A673 (cell line): ENCODE results near the gene OR2A5. TPM values are rescaled to one million over a fixed set of nuclear protein-coding genes. Genes with fewer than 3 reads are reported as not detected.
"Not testable (repeated sequence)": the region's sequence is repeated elsewhere in the genome, so short reads cannot be mapped to it uniquely, and the experiment has no call there.

Experiments
- BruUV-seq: library from RNA; stranded (reverse); fragments of 400-500 nt; replicated peaks from 2 replicates; lab custom pipeline; 2021; lab: Mats Ljungman, UMichigan
- CTCF ChIA-PET: fragments of 300-600 bp; sonication (Branson Sonifier 250); formaldehyde crosslinking; loops from one replicate; lab custom pipeline; 2022; ENCODE audit warnings: antibody characterized with exemption; lab: Charles Lee
- POLR2A ChIA-PET: fragments of 300-600 bp; sonication (Branson Sonifier 250); formaldehyde crosslinking; loops from one replicate; lab custom pipeline; 2022; ENCODE audit warnings: antibody characterized with exemption; ENCODE audit not compliant: low non-redundant PET; lab: Charles Lee
- DNase-seq: peaks from one replicate; pipeline ENCODE4 v3.0.0-alpha.2; 2015; ENCODE audit warnings: low spot score
- H3K27ac ChIP-seq: fragments of 200-600 bp; sonication (generic); 2 replicates; pipeline ENCODE4 v1.5.1; 2016; ENCODE audit warnings: mixed run types, low read depth, mild to moderate bottlenecking, mixed read lengths, antibody characterized with exemption, low read length; ENCODE audit not compliant: poor library complexity, severe bottlenecking
- H3K27me3 ChIP-seq: fragments of 200-600 bp; sonication (generic); replicated peaks from 2 replicates; pipeline ENCODE4 v1.6.1; 2017; ENCODE audit warnings: mixed run types, low read depth, mild to moderate bottlenecking, mixed read lengths, antibody characterized with exemption, low read length; ENCODE audit not compliant: insufficient read depth, poor library complexity
- H3K36me3 ChIP-seq: fragments of 200-600 bp; sonication (generic); 2 replicates; pipeline ENCODE4 v1.6.1; 2016; ENCODE audit warnings: mixed run types, mild to moderate bottlenecking, mixed read lengths, antibody characterized with exemption, low read length; ENCODE audit not compliant: insufficient read depth, poor library complexity, severe bottlenecking
- H3K4me1 ChIP-seq: fragments of 200-600 bp; sonication (generic); 2 replicates; pipeline ENCODE4 v1.6.1; 2017; ENCODE audit warnings: mixed run types, mild to moderate bottlenecking, mixed read lengths, antibody characterized with exemption, low read length; ENCODE audit not compliant: insufficient read depth, poor library complexity, severe bottlenecking
- H3K4me3 ChIP-seq: fragments of 200-600 bp; sonication (generic); 2 replicates; pipeline ENCODE4 v1.5.1; 2016; ENCODE audit warnings: low read depth, mixed run types, mild to moderate bottlenecking, mixed read lengths, low read length; ENCODE audit not compliant: poor library complexity, severe bottlenecking
- H3K9me3 ChIP-seq: fragments of 200-600 bp; sonication (generic); 2 replicates; pipeline ENCODE4 v1.6.1; 2016; ENCODE audit warnings: mixed run types, low read depth, mild to moderate bottlenecking, mixed read lengths, antibody characterized with exemption, low read length; ENCODE audit not compliant: poor library complexity, severe bottlenecking
- EZH2 ChIP-seq: fragments of 200-600 bp; sonication (generic); IDR thresholded peaks from 2 replicates; pipeline ENCODE4 v1.6.1; 2017; ENCODE audit warnings: borderline replicate concordance, low read depth, mild to moderate bottlenecking, mixed read lengths, antibody characterized with exemption, low read length; ENCODE audit not compliant: poor library complexity, severe bottlenecking
- intact Hi-C: fragments of 100-400 bp; cut with micrococcal nuclease; formaldehyde crosslinking; loops from one replicate; pipeline ENCODE4 v1.10.0; 2022; ENCODE audit not compliant: unreplicated experiment
- total RNA-seq: library from RNA; stranded (reverse); gene quantifications from 2 replicates; pipeline ENCODE4 v1.2.3, GENCODE V29; 2021
- TF ChIP-seq, protein P1 (sequence below): fragments of 300-800, 200-600 bp; sonication (generic); conservative IDR thresholded peaks from 2 replicates; pipeline ENCODE4 v1.5.1; 2017; ENCODE audit warnings: low read depth, mild to moderate bottlenecking, antibody characterized with exemption, low read length, moderate library complexity, mixed read lengths

OR2A5 gene
- total RNA-seq, 1 experiment from 2014 or later = not detected

GRCh38 chr7:144038887-144039286, 9.9 kb upstream of the OR2A5 start:
- Histone ChIP-seq H3K36me3 (no peaks in the 10 kb centered on the region), H3K9me3 (no peaks in the 10 kb centered on the region), H3K27ac (no peak overlapping the region), H3K4me1 (no peaks in the 10 kb centered on the region), H3K4me3 (no peak overlapping the region), H3K27me3 (no peaks in the 10 kb centered on the region)
- intact Hi-C loops = no loop called here
- no peak for DNase-seq
- CTCF ChIA-PET = no interaction called here
- POLR2A ChIA-PET = no interaction called here
- no TSS peak for BruUV-seq
- no peak for TF ChIP-seq EZH2
- TF ChIP-seq, protein P1, sequence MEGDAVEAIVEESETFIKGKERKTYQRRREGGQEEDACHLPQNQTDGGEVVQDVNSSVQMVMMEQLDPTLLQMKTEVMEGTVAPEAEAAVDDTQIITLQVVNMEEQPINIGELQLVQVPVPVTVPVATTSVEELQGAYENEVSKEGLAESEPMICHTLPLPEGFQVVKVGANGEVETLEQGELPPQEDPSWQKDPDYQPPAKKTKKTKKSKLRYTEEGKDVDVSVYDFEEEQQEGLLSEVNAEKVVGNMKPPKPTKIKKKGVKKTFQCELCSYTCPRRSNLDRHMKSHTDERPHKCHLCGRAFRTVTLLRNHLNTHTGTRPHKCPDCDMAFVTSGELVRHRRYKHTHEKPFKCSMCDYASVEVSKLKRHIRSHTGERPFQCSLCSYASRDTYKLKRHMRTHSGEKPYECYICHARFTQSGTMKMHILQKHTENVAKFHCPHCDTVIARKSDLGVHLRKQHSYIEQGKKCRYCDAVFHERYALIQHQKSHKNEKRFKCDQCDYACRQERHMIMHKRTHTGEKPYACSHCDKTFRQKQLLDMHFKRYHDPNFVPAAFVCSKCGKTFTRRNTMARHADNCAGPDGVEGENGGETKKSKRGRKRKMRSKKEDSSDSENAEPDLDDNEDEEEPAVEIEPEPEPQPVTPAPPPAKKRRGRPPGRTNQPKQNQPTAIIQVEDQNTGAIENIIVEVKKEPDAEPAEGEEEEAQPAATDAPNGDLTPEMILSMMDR = no peak

DNA sequence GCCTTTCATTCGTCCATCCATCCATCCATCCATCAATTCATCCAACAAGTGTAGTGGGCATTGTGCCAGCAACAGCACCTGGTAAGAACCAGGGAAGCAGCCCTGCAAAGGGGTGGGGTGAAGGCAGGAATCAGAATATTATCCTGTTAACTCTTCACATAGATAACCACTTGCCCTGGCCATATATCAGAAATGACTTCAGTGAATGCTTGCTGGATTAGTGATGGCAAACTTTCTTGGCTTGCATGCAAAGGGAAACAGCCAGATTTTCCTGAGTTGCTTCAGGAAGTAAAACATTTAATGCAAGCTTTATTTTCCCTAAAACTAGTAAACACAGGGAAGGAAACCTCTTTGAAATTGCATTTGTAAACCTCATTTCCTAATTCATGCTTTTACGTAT, 743 bp downstream of the OR2A5 start:
- no TSS peak for BruUV-seq
- Histone ChIP-seq H3K4me3 (no peak overlapping the region), H3K4me1 (no peaks in the 10 kb centered on the region), H3K27me3 (no peaks in the 10 kb centered on the region), H3K27ac (no peak overlapping the region), H3K36me3 (no peaks in the 10 kb centered on the region), H3K9me3 (no peaks in the 10 kb centered on the region)
- ChIA-PET POLR2A (no interaction called here), CTCF (no interaction called here)
- intact Hi-C loops = no loop called here
- no peak for TF ChIP-seq EZH2
- TF ChIP-seq, protein P1 = no peak
- no peak for DNase-seq

- H3K4me1 ChIP-seq = no peaks in the 10 kb centered on the region
- H3K27me3 ChIP-seq = no peaks in the 10 kb centered on the region
- no peaks in the 10 kb centered on the region for H3K36me3 ChIP-seq
- ChIA-PET POLR2A (no interaction called here), CTCF (no interaction called here)
- no TSS peak for BruUV-seq
- H3K27ac ChIP-seq = no peak overlapping the region
- intact Hi-C loops = no loop called here
- TF ChIP-seq, protein P1 = no peak
- TF ChIP-seq EZH2 = no peak
- H3K9me3 ChIP-seq = no peaks in the 10 kb centered on the region
- no peak overlapping the region for H3K4me3 ChIP-seq
- no peak for DNase-seq
Observed at GRCh38 chr7:144050093-144050492, 1.3 kb downstream of the OR2A5 start.

DNA sequence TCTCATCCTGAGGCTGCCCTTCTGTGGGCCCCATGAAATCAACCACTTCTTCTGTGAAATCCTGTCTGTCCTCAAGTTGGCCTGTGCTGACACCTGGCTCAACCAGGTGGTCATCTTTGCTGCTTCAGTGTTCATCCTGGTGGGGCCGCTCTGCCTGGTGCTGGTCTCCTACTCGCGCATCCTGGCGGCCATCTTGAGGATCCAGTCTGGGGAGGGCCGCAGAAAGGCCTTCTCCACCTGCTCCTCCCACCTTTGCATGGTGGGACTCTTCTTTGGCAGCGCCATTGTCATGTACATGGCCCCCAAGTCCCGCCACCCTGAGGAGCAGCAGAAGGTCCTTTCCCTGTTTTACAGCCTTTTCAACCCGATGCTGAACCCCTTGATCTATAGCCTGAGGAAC, 2.1 kb downstream of the OR2A5 start:
- H3K9me3 ChIP-seq, BruUV-seq, intact Hi-C loops, POLR2A ChIA-PET, H3K4me1 ChIP-seq, H3K36me3 ChIP-seq, H3K27me3 ChIP-seq, H3K27ac ChIP-seq, DNase-seq, CTCF ChIA-PET, H3K4me3 ChIP-seq: not testable (repeated sequence)
